A673 (cell line): ENCODE measurements around the gene PRDM13. TPM values are rescaled to one million over a fixed set of nuclear protein-coding genes. Genes with fewer than 3 reads are reported as not detected.

Experiments used
- BruUV-seq: library from RNA; stranded (reverse); fragments of 400-500 nt; replicated peaks from 2 replicates; lab custom pipeline; 2021; lab: Mats Ljungman, UMichigan
- CTCF ChIA-PET: fragments of 300-600 bp; sonication (Branson Sonifier 250); formaldehyde crosslinking; loops from one replicate; lab custom pipeline; 2022; ENCODE audit warnings: antibody characterized with exemption; lab: Charles Lee
- POLR2A ChIA-PET: fragments of 300-600 bp; sonication (Branson Sonifier 250); formaldehyde crosslinking; loops from one replicate; lab custom pipeline; 2022; ENCODE audit warnings: antibody characterized with exemption; ENCODE audit not compliant: low non-redundant PET; lab: Charles Lee
- DNase-seq: peaks from one replicate; pipeline ENCODE4 v3.0.0-alpha.2; 2015; ENCODE audit warnings: low spot score
- H3K27ac ChIP-seq: fragments of 200-600 bp; sonication (generic); 2 replicates; pipeline ENCODE4 v1.5.1; 2016; ENCODE audit warnings: mixed run types, low read depth, mild to moderate bottlenecking, mixed read lengths, antibody characterized with exemption, low read length; ENCODE audit not compliant: poor library complexity, severe bottlenecking
- H3K27me3 ChIP-seq: fragments of 200-600 bp; sonication (generic); replicated peaks from 2 replicates; pipeline ENCODE4 v1.6.1; 2017; ENCODE audit warnings: mixed run types, low read depth, mild to moderate bottlenecking, mixed read lengths, antibody characterized with exemption, low read length; ENCODE audit not compliant: insufficient read depth, poor library complexity
- H3K36me3 ChIP-seq: fragments of 200-600 bp; sonication (generic); 2 replicates; pipeline ENCODE4 v1.6.1; 2016; ENCODE audit warnings: mixed run types, mild to moderate bottlenecking, mixed read lengths, antibody characterized with exemption, low read length; ENCODE audit not compliant: insufficient read depth, poor library complexity, severe bottlenecking
- H3K4me1 ChIP-seq: fragments of 200-600 bp; sonication (generic); 2 replicates; pipeline ENCODE4 v1.6.1; 2017; ENCODE audit warnings: mixed run types, mild to moderate bottlenecking, mixed read lengths, antibody characterized with exemption, low read length; ENCODE audit not compliant: insufficient read depth, poor library complexity, severe bottlenecking
- H3K4me3 ChIP-seq: fragments of 200-600 bp; sonication (generic); 2 replicates; pipeline ENCODE4 v1.5.1; 2016; ENCODE audit warnings: low read depth, mixed run types, mild to moderate bottlenecking, mixed read lengths, low read length; ENCODE audit not compliant: poor library complexity, severe bottlenecking
- H3K9me3 ChIP-seq: fragments of 200-600 bp; sonication (generic); 2 replicates; pipeline ENCODE4 v1.6.1; 2016; ENCODE audit warnings: mixed run types, low read depth, mild to moderate bottlenecking, mixed read lengths, antibody characterized with exemption, low read length; ENCODE audit not compliant: poor library complexity, severe bottlenecking
- CTCF ChIP-seq: fragments of 300-800, 200-600 bp; sonication (generic); conservative IDR thresholded peaks from 2 replicates; pipeline ENCODE4 v1.5.1; 2017; ENCODE audit warnings: low read depth, mild to moderate bottlenecking, antibody characterized with exemption, low read length, moderate library complexity, mixed read lengths
- EZH2 ChIP-seq: fragments of 200-600 bp; sonication (generic); IDR thresholded peaks from 2 replicates; pipeline ENCODE4 v1.6.1; 2017; ENCODE audit warnings: borderline replicate concordance, low read depth, mild to moderate bottlenecking, mixed read lengths, antibody characterized with exemption, low read length; ENCODE audit not compliant: poor library complexity, severe bottlenecking
- intact Hi-C: fragments of 100-400 bp; cut with micrococcal nuclease; formaldehyde crosslinking; loops from one replicate; pipeline ENCODE4 v1.10.0; 2022; ENCODE audit not compliant: unreplicated experiment
- total RNA-seq: library from RNA; stranded (reverse); gene quantifications from 2 replicates; pipeline ENCODE4 v1.2.3, GENCODE V29; 2021

Gene PRDM13
- total RNA-seq, 1 experiment from 2014 or later, result 0.58 TPM

DNA sequence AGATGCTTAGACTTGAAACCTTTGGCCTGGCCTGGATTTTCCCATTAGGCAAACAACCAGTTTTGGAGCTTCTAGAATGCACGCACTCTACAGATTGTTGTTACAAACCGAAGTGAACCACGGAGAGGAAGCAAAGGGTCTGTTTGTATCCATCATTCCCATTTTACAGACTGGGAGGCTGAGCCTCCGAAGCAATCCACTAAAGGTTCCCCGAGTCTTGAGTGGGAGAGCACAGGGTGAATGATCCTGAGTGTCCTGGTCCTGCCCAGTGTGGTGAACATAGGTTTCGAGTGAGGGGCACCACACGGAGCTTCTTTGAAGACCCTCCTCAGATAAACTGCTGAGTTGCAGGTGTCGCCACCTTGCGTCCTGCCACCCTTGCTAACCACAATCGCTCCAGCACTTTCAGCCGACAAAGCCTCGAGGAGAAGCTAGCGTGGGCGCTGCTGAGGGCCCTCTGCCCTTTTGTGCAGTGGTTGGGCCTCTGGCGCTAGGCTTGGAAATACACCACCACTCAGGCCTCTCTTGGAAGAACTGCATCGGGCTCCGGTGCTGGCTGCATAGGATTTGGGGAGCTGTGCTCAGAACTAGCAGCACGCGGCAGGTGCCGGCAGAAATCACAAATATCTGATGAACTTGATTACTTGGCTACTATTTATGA lies 1.4 kb upstream of the PRDM13 start:
- H3K27ac ChIP-seq, result no peak overlapping the region
- H3K27me3 ChIP-seq, result peaks cover 98% of the 10 kb centered on the region
- no peaks in the 10 kb centered on the region for H3K36me3 ChIP-seq
- no peak overlapping the region for H3K4me3 ChIP-seq
- no peak for DNase-seq
- intact Hi-C loops, result no loop called here
- no peaks in the 10 kb centered on the region for H3K9me3 ChIP-seq
- no TSS peak for BruUV-seq
- TF ChIP-seq CTCF (no peak), EZH2 (no peak)
- ChIA-PET POLR2A (no interaction called here), CTCF (no interaction called here)
- H3K4me1 ChIP-seq, result peaks cover 13% of the 10 kb centered on the region

DNA sequence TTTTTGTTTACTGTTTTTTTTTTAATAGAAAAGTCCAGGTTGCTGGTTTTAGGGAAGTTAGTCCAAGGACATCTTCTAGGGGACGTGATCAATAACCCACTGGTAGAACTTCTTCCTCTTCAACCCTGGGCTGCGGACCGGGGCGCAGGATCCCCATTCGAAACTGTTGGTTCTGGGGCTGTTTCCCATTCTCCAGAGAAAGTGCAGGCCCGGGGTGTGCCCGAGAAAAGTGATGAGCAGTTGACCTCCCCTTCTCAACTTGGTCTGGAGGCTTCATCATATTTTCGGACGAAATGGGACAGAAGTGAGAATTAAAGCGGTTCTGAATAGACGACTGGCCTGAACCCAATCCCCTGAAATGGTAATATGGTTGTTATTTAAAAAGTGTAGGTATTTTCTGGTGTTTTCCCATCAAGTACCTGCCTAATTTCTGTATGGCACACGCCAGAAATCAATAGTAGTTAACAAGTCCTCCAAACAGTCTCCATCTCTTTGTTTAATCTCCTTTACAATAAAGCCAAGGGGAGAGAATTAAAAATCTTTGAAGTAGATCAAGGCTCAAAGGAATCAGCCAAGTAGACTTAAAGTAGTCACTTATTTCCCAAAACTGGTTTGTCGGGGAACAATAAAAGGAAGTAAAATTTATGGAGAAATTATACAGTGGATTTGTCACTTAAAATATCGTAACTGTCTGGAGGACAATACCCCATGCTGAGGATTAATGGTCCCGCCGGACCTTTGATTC lies 550 bp upstream of the PRDM13 start:
- CTCF ChIA-PET, result no interaction called here
- Histone ChIP-seq H3K4me3 (no peak overlapping the region), H3K4me1 (peaks cover 13% of the 10 kb centered on the region), H3K27me3 (peaks cover 89% of the 10 kb centered on the region), H3K9me3 (no peaks in the 10 kb centered on the region), H3K36me3 (no peaks in the 10 kb centered on the region), H3K27ac (no peak overlapping the region)
- TF ChIP-seq EZH2, result no peak
- TF ChIP-seq CTCF, result no peak
- intact Hi-C loops, result no loop called here
- POLR2A ChIA-PET, result no interaction called here
- no peak for DNase-seq
- BruUV-seq, result no TSS peak

DNA sequence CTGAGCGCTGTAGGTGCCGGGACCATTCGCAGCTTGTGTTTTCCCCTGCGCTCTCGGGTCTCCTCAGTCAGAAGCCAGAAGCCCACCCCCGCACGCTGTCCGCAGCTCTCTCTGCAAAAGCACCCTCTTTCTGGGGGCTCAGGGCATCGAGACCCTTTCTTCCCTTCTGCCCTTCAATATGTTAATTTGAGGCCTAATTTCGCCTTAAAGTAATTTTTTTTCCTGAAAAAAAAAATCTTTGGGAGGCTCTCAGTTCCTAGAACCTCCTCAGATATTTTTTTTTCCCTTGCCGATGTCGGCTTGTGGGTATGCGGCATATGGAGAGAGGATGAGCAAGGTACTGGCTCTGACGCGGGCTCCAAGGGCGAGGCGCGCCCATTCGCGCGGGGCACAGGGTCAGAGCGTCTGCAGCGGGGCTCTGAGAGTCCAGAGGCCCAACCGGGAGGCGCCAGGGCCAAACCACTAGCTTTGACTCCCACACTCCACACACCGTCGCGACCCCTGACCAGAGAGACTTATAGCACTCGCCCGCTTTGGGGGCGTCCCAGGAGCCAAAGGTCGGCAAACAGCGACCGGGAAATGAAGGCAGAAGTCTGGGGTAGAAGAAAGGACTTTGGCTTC lies 893 bp downstream of the PRDM13 start:
- no TSS peak for BruUV-seq
- TF ChIP-seq CTCF, result no peak
- H3K36me3 ChIP-seq, result no peaks in the 10 kb centered on the region
- H3K4me1 ChIP-seq, result peaks cover 13% of the 10 kb centered on the region
- ChIA-PET POLR2A (no interaction called here), CTCF (no interaction called here)
- intact Hi-C loops, result no loop called here
- H3K27me3 ChIP-seq, result peaks cover 75% of the 10 kb centered on the region
- no peak overlapping the region for H3K27ac ChIP-seq
- no peaks in the 10 kb centered on the region for H3K9me3 ChIP-seq
- H3K4me3 ChIP-seq, result no peak overlapping the region
- DNase-seq, result no peak
